T-helper 17 cell (primary cell): ENCODE measurements around the gene ARV1. TPM values are rescaled to one million over a fixed set of nuclear protein-coding genes. Genes with fewer than 3 reads are reported as not detected.
"Not testable (repeated sequence)": the region's sequence is repeated elsewhere in the genome, so short reads cannot be mapped to it uniquely, and the experiment has no call there.

Source experiments
- ATAC-seq: fragments of 150-1000 bp; cut with Tn5 transposase; 2 replicates; pipeline ENCODE4 v1.10.0; 2021; ENCODE audit warnings: mild to moderate bottlenecking, moderate library complexity
- DNase-seq, 3 donors: peaks; one replicate each; pipeline versions ENCODE4 v3.0.0 to v3.0.0-alpha.2; 2020 to 2021
- H3K9me3 ChIP-seq: one replicate; pipeline ENCODE4 v1.7.0; 2013; ENCODE audit warnings: low read length, mild to moderate bottlenecking; ENCODE audit not compliant: control insufficient read depth, poor library complexity, severe bottlenecking
- H3K27ac Mint-ChIP-seq: one replicate; pipeline ENCODE4 v1.8.0; 2022; ENCODE audit warnings: mild to moderate bottlenecking, moderate library complexity, mixed read lengths
- H3K27me3 Mint-ChIP-seq: one replicate; pipeline ENCODE4 v1.8.0; 2022; ENCODE audit warnings: mixed read lengths
- H3K36me3 Mint-ChIP-seq: one replicate; pipeline ENCODE4 v1.8.0; 2022; ENCODE audit warnings: low read depth, mixed read lengths
- H3K4me1 Mint-ChIP-seq: one replicate; pipeline ENCODE4 v1.8.0; 2022; ENCODE audit warnings: mild to moderate bottlenecking, mixed read lengths
- H3K4me3 Mint-ChIP-seq: one replicate; pipeline ENCODE4 v1.8.0; 2022; ENCODE audit warnings: mild to moderate bottlenecking, moderate library complexity, mixed read lengths
- total RNA-seq, 4 donors: library from RNA in 2 of 4; stranded (reverse) in 2 of 4; gene quantifications; one replicate each; pipeline ENCODE4 v1.2.3 and lab custom pipeline; 2022 to 2026

Gene ARV1
- total RNA-seq, 2 donors from 2014 or later, result 5.7 to 6.7 TPM

- Mint-ChIP-seq H3K27me3 (no peaks in the 10 kb centered on the region), H3K36me3 (peaks cover 3% of the 10 kb centered on the region), H3K4me3 (no peak overlapping the region), H3K4me1 (peaks cover 16% of the 10 kb centered on the region), H3K27ac (no peak overlapping the region)
- H3K9me3 ChIP-seq, result no peaks in the 10 kb centered on the region
- DNase-seq (no peak), ATAC-seq (no peak)
Observed at GRCh38 chr1:230982696-230983095, 3.8 kb downstream of the ARV1 start.

- H3K4me3 Mint-ChIP-seq, result no peak overlapping the region
- H3K36me3 Mint-ChIP-seq, result peaks cover 3% of the 10 kb centered on the region
- no peak overlapping the region for H3K27ac Mint-ChIP-seq
- no peak for DNase-seq
- H3K9me3 ChIP-seq, result no peaks in the 10 kb centered on the region
- peaks cover 14% of the 10 kb centered on the region for H3K4me1 Mint-ChIP-seq
- H3K27me3 Mint-ChIP-seq, result no peaks in the 10 kb centered on the region
- ATAC-seq, result no peak
Observed at GRCh38 chr1:230983811-230984210, 4.9 kb downstream of the ARV1 start.

- not testable (repeated sequence) for H3K36me3 Mint-ChIP-seq, H3K27ac Mint-ChIP-seq, H3K27me3 Mint-ChIP-seq, ATAC-seq, DNase-seq, H3K4me3 Mint-ChIP-seq, H3K9me3 ChIP-seq
- peaks cover 11% of the 10 kb centered on the region for H3K4me1 Mint-ChIP-seq
Observed at GRCh38 chr1:230984622-230985515, 6.0 kb downstream of the ARV1 start.

GRCh38 chr1:230985711-230986110 is 6.8 kb downstream of the ARV1 start:
- no peak for ATAC-seq
- H3K27ac Mint-ChIP-seq, result no peak overlapping the region
- H3K36me3 Mint-ChIP-seq, result peaks cover 3% of the 10 kb centered on the region
- no peak for DNase-seq
- H3K27me3 Mint-ChIP-seq, result no peaks in the 10 kb centered on the region
- H3K4me1 Mint-ChIP-seq, result peaks cover 11% of the 10 kb centered on the region
- H3K9me3 ChIP-seq, result no peaks in the 10 kb centered on the region
- no peak overlapping the region for H3K4me3 Mint-ChIP-seq

- peaks cover 14% of the 10 kb centered on the region for H3K4me1 Mint-ChIP-seq
- ATAC-seq (no peak), DNase-seq (no peak)
- no peaks in the 10 kb centered on the region for H3K27me3 Mint-ChIP-seq
- no peaks in the 10 kb centered on the region for H3K9me3 ChIP-seq
- H3K36me3 Mint-ChIP-seq, result peaks cover 10% of the 10 kb centered on the region
- H3K27ac Mint-ChIP-seq, result no peak overlapping the region
- H3K4me3 Mint-ChIP-seq, result no peak overlapping the region
Observed at GRCh38 chr1:230986976-230987375, 8.1 kb downstream of the ARV1 start.

- H3K9me3 ChIP-seq, result no peaks in the 10 kb centered on the region
- Mint-ChIP-seq H3K27ac (no peak overlapping the region), H3K4me3 (no peak overlapping the region), H3K4me1 (peaks cover 18% of the 10 kb centered on the region), H3K36me3 (peaks cover 14% of the 10 kb centered on the region), H3K27me3 (no peaks in the 10 kb centered on the region)
- DNase-seq, result no peak
- ATAC-seq, result no peak
Observed at GRCh38 chr1:230987448-230987847, 8.6 kb downstream of the ARV1 start.

- Mint-ChIP-seq H3K36me3 (peaks cover 17% of the 10 kb centered on the region), H3K27me3 (no peaks in the 10 kb centered on the region)
- no peaks in the 10 kb centered on the region for H3K9me3 ChIP-seq
Observed at GRCh38 chr1:230992100-230992774, 13.3 kb downstream of the ARV1 start.

GRCh38 chr1:230994860-230995259 is 16.0 kb downstream of the ARV1 start:
- H3K4me1 Mint-ChIP-seq, result peaks cover 6% of the 10 kb centered on the region
- H3K27ac Mint-ChIP-seq, result peak overlapping the region; percentile 19
- peaks cover 28% of the 10 kb centered on the region for H3K36me3 Mint-ChIP-seq

More at GRCh38 chr1:230992100-230992774, 13.3 kb downstream of the ARV1 start:
- peaks cover 6% of the 10 kb centered on the region for H3K4me1 Mint-ChIP-seq
- ATAC-seq, result no peak
- no peak overlapping the region for H3K4me3 Mint-ChIP-seq
- no peak overlapping the region for H3K27ac Mint-ChIP-seq
- DNase-seq, result no peak

GRCh38 chr1:231000201-231000600 is 21.3 kb downstream of the ARV1 start:
- H3K4me1 Mint-ChIP-seq, result no peaks in the 10 kb centered on the region
- no peak overlapping the region for H3K4me3 Mint-ChIP-seq
- no peaks in the 10 kb centered on the region for H3K27me3 Mint-ChIP-seq
- DNase-seq (no peak), ATAC-seq (no peak)
- peaks cover 16% of the 10 kb centered on the region for H3K36me3 Mint-ChIP-seq
- H3K9me3 ChIP-seq, result peaks cover 2% of the 10 kb centered on the region
- H3K27ac Mint-ChIP-seq, result no peak overlapping the region

More at GRCh38 chr1:230994860-230995259, 16.0 kb downstream of the ARV1 start:
- DNase-seq, result no peak
- H3K9me3 ChIP-seq, result no peaks in the 10 kb centered on the region
- Mint-ChIP-seq H3K4me3 (no peak overlapping the region), H3K27me3 (no peaks in the 10 kb centered on the region)
- no peak for ATAC-seq

- DNase-seq, result no peak
- H3K9me3 ChIP-seq, result peaks cover 2% of the 10 kb centered on the region
- Mint-ChIP-seq H3K4me3 (no peak overlapping the region), H3K27ac (no peak overlapping the region), H3K36me3 (peaks cover 16% of the 10 kb centered on the region), H3K27me3 (no peaks in the 10 kb centered on the region), H3K4me1 (no peaks in the 10 kb centered on the region)
- no peak for ATAC-seq
Observed at GRCh38 chr1:231000639-231001038, 21.7 kb downstream of the ARV1 start.

- no peak for DNase-seq
- Mint-ChIP-seq H3K4me1 (no peaks in the 10 kb centered on the region), H3K27ac (no peak overlapping the region), H3K27me3 (no peaks in the 10 kb centered on the region), H3K4me3 (no peak overlapping the region), H3K36me3 (peaks cover 12% of the 10 kb centered on the region)
- ATAC-seq, result no peak
- peaks cover 2% of the 10 kb centered on the region for H3K9me3 ChIP-seq
Observed at GRCh38 chr1:231001892-231002291, 23.0 kb downstream of the ARV1 start.

- ATAC-seq, H3K9me3 ChIP-seq, H3K36me3 Mint-ChIP-seq, H3K4me3 Mint-ChIP-seq, H3K4me1 Mint-ChIP-seq, H3K27ac Mint-ChIP-seq, DNase-seq, H3K27me3 Mint-ChIP-seq: not testable (repeated sequence)
Observed at GRCh38 chr1:231007535-231007934, 28.6 kb downstream of the ARV1 start.

GRCh38 chr1:231011360-231011759 is 32.5 kb downstream of the ARV1 start:
- H3K27me3 Mint-ChIP-seq, result no peaks in the 10 kb centered on the region
- H3K36me3 Mint-ChIP-seq, result no peaks in the 10 kb centered on the region
- DNase-seq, result no peak
- ATAC-seq, result no peak
- H3K4me1 Mint-ChIP-seq, result no peaks in the 10 kb centered on the region
- H3K4me3 Mint-ChIP-seq, result no peak overlapping the region
- no peaks in the 10 kb centered on the region for H3K9me3 ChIP-seq
- H3K27ac Mint-ChIP-seq, result no peak overlapping the region
